Psoas muscle (tissue), 8 donors: ENCODE results near the gene TRIM50. TPM values are rescaled to one million over a fixed set of nuclear protein-coding genes. Genes with fewer than 3 reads are reported as not detected.
"Not testable (repeated sequence)": the region's sequence is repeated elsewhere in the genome, so short reads cannot be mapped to it uniquely, and the experiment has no call there.

Experiments used
- ATAC-seq, 4 donors: fragments of 200-7000 bp; cut with Tn5 transposase; one replicate each; pipeline ENCODE4 v1.9.1; 2020; ENCODE audit warnings: moderate library complexity in 3 of 4, mild to moderate bottlenecking in 2 of 4
- DNase-seq, 2 donors: peaks; one replicate each; pipeline ENCODE4 v3.0.0-alpha.2; 2020
- H3K27ac ChIP-seq: fragments of 200-600 bp; one replicate; pipeline ENCODE4 v1.8.0; 2022
- H3K27me3 ChIP-seq, 3 donors: fragments of 200-600 bp in 1 of 3; one replicate each; pipeline versions ENCODE4 v1.6.1 to v1.8.0; 2013 to 2022; ENCODE audit warnings: low read length in 2 of 3, mild to moderate bottlenecking in 2 of 3, moderate library complexity in 1 of 3; ENCODE audit not compliant: insufficient read depth in 3 of 3
- H3K36me3 ChIP-seq, 2 donors: fragments of 200-600 bp in 1 of 2; one replicate each; pipeline versions ENCODE4 v1.6.1 to v1.8.0; 2013 to 2022; ENCODE audit warnings: low read depth in 1 of 2, mild to moderate bottlenecking in 1 of 2, moderate library complexity in 1 of 2; ENCODE audit not compliant: insufficient read depth in 1 of 2
- H3K4me1 ChIP-seq: fragments of 200-600 bp; one replicate; pipeline ENCODE4 v1.8.0; 2022
- H3K4me3 ChIP-seq: fragments of 200-600 bp; one replicate; pipeline ENCODE4 v1.8.0; 2022; ENCODE audit warnings: mild to moderate bottlenecking
- H3K9me3 ChIP-seq: fragments of 200-600 bp; one replicate; pipeline ENCODE4 v1.8.0; 2022
- WGBS, 3 donors: extraction: QIAGEN DNeasy Blood & Tissue Kit; methylation state at CpG; one replicate each; pipeline versions ENCODE4 v1.1.6 to v1.1.7; 2013; 5-methylcytosine and 5-hydroxymethylcytosine counted together
- intact Hi-C, 2 donors: fragments of 100-400 bp; cut with DNase I; formaldehyde crosslinking; loops; one replicate each; pipeline versions ENCODE4 v1.11.0 to v1.14.2; 2022
- polyA plus RNA-seq, 3 donors: library from polyadenylated mRNA; stranded (reverse); fragments of 200-250 nt; gene quantifications; one replicate each; pipeline ENCODE4 v1.2.3, GENCODE V29; 2013
- total RNA-seq, 4 donors: library from RNA; stranded (reverse); fragmentation: NEBNext Ultra II Directional in 2 of 4; extraction: Animal tissue kit (Norgen Biotek cat#: 25700) in 2 of 4; gene quantifications; one replicate each; pipeline versions ENCODE4 v1.2.1 to v1.2.4, GENCODE V29; 2021 to 2023
- TF ChIP-seq, protein P1 (sequence below): fragments of 200-600 bp; IDR thresholded peaks from one replicate; pipeline ENCODE4 v1.8.0; 2022; ENCODE audit warnings: antibody characterized with exemption
- donor health status: healthy with polysubstance abuse.
- donor health status: DM: no; HTN: no; CAD: no; lungs with moderate emphysema.
- donor health status: Bipolar disorder and iron deficiency.
- donor health status: healthy.
- donor health status: DM: yes; HTN: yes; CAD: no.
- donor health status: DM: no; HTN: no; CAD: no.
- donor health status: DM: no; HTN: no; CAD: no.
- donor health status: DM: yes; HTN: yes; CAD: no.

TRIM50 gene
- total and polyA plus RNA-seq, 7 donors = 0.12 to 1.3 (median 0.32) TPM

DNA sequence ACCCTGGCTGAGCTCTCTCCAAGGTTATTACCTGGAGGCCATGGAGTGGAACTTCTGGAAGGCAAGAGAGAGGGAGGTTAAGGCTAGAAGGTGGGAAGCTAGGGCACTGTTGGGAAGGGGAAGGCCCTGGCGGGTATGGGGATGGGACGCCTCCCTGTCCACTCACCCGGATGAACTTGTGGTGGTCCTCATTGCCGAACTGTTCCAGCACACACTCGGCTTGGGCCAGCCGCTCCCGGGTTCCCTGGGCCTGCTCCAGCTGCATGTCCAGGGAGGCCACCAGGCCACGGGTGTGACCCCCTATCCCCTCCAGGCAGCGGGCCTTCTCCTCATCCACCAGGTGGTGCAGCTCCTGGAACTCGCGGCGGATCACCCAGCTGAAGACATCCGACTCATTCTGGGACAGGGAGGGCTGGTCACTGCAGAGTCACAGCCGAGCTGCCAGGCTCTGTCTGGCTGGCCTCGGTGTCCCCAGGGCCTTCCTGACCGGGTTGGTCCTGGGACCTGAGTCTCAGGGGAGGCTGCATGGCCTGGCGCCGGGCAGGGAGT, 9.2 kb downstream of the TRIM50 start:
- H3K27me3 ChIP-seq, H3K4me3 ChIP-seq, intact Hi-C loops, H3K9me3 ChIP-seq, H3K36me3 ChIP-seq, DNase-seq, H3K4me1 ChIP-seq: not testable (repeated sequence)
- peak overlapping the region; percentile 79 for H3K27ac ChIP-seq
- 70 to 74% (median 72%) methylated on average over 8 to 18 of the region's 18 CpGs for WGBS, 3 donors
- ATAC-seq = peak in 3 of 4 donors; percentile 38 to 52 (median 48)

DNA sequence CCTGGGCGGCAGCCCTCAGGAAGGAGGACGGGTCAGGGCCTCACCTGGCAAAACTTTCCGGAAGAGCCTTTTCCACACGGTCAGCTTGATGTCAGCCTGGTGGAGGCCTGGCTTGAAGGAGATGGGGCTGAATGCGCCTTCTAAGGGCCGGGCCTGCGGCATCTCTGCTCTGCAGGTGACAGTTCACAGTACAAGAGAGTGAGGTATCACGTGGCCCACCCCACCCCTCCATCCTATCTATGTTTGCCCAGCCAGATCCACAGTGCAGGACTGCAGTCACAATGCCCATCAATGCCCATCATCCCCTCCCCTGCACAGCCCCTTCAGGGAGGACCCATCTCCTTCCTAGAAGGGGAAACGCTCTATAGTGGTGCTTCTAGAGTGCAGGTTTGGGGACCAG, 11.4 kb downstream of the TRIM50 start:
- Histone ChIP-seq H3K27me3 (no peaks in the 10 kb centered on the region), H3K9me3 (no peaks in the 10 kb centered on the region), H3K4me1 (no peaks in the 10 kb centered on the region), H3K36me3 (no peaks in the 10 kb centered on the region), H3K4me3 (no peak overlapping the region), H3K27ac (no peak overlapping the region)
- no peak for DNase-seq
- TF ChIP-seq, protein P1, sequence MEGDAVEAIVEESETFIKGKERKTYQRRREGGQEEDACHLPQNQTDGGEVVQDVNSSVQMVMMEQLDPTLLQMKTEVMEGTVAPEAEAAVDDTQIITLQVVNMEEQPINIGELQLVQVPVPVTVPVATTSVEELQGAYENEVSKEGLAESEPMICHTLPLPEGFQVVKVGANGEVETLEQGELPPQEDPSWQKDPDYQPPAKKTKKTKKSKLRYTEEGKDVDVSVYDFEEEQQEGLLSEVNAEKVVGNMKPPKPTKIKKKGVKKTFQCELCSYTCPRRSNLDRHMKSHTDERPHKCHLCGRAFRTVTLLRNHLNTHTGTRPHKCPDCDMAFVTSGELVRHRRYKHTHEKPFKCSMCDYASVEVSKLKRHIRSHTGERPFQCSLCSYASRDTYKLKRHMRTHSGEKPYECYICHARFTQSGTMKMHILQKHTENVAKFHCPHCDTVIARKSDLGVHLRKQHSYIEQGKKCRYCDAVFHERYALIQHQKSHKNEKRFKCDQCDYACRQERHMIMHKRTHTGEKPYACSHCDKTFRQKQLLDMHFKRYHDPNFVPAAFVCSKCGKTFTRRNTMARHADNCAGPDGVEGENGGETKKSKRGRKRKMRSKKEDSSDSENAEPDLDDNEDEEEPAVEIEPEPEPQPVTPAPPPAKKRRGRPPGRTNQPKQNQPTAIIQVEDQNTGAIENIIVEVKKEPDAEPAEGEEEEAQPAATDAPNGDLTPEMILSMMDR = no peak
- 88 to 92% (median 89%) methylated on average over 9 of the region's 9 CpGs for WGBS, 3 donors
- intact Hi-C loops = no loop called here
- no peak for ATAC-seq

DNA sequence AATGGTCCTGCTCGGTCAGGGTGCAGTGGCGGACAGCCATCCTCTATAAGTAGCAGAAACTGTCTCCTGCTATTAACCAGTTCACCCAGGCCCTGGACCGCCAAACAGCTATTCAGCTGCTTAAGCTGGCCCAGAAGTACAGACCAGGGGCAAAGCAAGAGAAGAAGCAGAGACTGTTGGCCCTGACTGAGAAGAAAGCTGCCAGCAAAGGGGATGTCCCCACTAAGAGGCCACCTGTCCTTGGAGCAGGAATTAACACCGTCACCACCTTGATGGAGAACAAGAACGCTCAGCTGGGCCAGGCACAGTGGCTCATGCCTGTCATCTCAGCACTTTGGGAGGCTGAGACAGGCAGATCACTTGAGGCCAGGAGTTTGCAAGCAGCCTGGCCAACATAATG, 13.6 kb downstream of the TRIM50 start:
- DNase-seq (no peak), ATAC-seq (no peak)
- TF ChIP-seq, protein P1 = no peak
- intact Hi-C loops = no loop called here
- no peak overlapping the region for H3K4me3 ChIP-seq
- H3K4me1 ChIP-seq = peaks cover 2% of the 10 kb centered on the region
- no peaks in the 10 kb centered on the region for H3K27me3 ChIP-seq
- no peak overlapping the region for H3K27ac ChIP-seq
- no peaks in the 10 kb centered on the region for H3K9me3 ChIP-seq
- WGBS, 3 donors = 72 to 84% (median 72%) methylated on average over 5 of the region's 5 CpGs
- no peaks in the 10 kb centered on the region for H3K36me3 ChIP-seq

DNA sequence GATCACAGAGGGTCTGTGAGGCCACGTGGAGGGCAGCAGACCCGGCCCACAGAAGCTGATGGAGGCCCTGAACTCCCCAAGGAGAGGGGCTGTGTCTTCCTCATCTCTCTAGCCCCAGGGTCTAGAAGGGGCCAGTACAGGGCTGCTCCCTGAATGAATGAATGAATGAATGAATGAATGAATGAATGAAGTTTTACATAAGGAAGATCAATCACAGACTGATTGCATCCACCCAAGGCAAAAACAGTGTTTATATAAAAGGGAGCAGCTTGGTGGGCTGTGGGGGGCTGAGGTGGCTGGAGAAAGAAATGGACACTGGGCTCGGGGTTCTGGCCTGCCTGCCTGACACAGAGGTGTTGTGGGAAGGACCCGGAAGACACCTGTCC, 14.4 kb downstream of the TRIM50 start:
- DNase-seq (no peak), ATAC-seq (no peak)
- Histone ChIP-seq H3K4me3 (no peak overlapping the region), H3K4me1 (peaks cover 7% of the 10 kb centered on the region), H3K27me3 (no peaks in the 10 kb centered on the region), H3K9me3 (no peaks in the 10 kb centered on the region), H3K27ac (no peak overlapping the region), H3K36me3 (no peaks in the 10 kb centered on the region)
- intact Hi-C loops = no loop called here
- 55 to 70% (median 61%) methylated on average over 2 to 4 of the region's 4 CpGs for WGBS, 3 donors
- TF ChIP-seq, protein P1 = no peak

DNA sequence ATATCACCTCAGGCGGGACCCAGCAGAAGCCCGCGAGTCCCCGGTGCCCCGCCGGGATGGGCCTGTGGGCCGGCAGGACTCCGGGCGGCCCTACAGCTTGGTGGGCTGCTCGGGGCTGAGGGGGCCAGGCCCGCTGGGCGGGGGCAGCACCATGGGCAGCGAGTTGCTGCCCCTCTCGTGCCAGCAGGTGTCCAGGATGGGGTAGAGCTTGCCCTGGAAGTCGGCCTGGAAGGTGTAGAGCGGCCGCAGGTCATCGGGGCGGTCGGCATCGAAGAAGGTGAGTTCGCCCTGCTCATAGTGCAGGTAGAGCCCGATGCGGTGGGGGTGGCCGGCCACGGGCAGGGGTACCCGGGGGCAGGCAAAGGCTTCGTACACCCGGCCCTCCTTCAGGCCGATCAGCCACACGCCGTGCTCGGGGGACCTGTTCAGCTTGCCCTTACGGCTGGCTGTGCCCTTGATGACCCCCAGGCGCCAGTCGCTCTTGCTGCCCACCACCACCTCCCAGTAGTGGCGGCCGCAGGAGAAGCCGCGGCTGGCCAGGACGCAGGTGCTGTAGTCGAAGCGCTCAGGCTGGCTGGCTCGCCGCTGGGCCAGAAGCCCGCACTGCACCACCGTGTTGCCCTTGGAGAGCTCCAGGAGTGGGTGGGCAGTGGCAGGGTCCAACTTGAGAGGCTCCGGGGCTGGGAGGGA, 14.9 kb downstream of the TRIM50 start:
- H3K4me3 ChIP-seq = no peak overlapping the region

DNA sequence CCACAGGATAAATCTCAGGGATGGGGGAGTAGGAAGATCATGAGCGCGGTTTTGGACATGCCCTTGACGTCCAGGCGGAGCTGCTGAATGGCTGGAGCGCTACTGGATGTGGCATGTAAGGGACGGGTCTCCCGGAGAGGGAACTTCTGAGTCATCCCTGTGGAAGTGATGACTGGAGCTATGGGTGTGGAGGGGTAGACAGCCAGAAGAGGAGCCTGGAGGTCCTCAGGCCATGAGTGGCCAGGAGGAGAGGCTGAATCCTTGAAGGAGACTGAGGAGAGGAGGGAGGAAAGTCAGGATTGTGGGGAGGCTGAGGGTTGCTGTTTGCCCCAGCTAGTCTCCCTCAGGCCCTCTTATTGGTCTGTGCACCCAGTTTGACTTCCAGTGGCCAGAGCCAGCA, 16.5 kb downstream of the TRIM50 start:
- H3K9me3 ChIP-seq, ATAC-seq, H3K36me3 ChIP-seq, H3K4me3 ChIP-seq, intact Hi-C loops, H3K27me3 ChIP-seq, H3K4me1 ChIP-seq, DNase-seq, H3K27ac ChIP-seq: not testable (repeated sequence)
- 75 to 89% (median 88%) methylated on average over 5 to 7 of the region's 7 CpGs for WGBS, 3 donors

More for the DNA sequence above, 14.9 kb downstream of the TRIM50 start:
- H3K36me3 ChIP-seq = no peaks in the 10 kb centered on the region
- TF ChIP-seq, protein P1 = no peak
- no peaks in the 10 kb centered on the region for H3K27me3 ChIP-seq
- no peaks in the 10 kb centered on the region for H3K9me3 ChIP-seq
- peaks cover 7% of the 10 kb centered on the region for H3K4me1 ChIP-seq
- ATAC-seq (no peak), DNase-seq (no peak)
- intact Hi-C loops = no loop called here
- 90 to 93% (median 92%) methylated on average over 35 to 48 of the region's 48 CpGs for WGBS, 3 donors
- H3K27ac ChIP-seq = no peak overlapping the region
